Measurements from ENCODE around the gene OXSR1. TPM values are rescaled to one million over a fixed set of nuclear protein-coding genes. Genes with fewer than 3 reads are reported as not detected.

Gene OXSR1
- total and polyA plus RNA-seq, 2 of the 13 experiments (the other 11 are each of a cell fraction or from before 2014, with no cell fraction given) = 27.4 to 32.6 TPM

DNA sequence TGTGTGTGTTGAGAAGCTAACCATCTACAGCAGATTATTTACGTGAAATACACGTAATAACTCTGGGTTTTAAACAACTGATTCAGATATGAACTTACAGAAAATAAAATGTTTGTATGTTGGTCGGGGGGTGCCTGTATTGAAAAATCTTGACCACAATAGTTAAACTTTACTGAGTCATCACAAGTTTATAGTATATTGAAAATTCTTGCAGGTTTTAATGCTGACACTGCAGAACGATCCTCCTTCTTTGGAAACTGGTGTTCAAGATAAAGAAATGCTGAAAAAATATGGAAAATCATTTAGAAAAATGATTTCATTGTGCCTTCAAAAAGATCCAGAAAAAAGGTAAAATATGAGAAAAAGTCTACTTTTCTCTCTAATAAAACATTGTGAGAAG is 59.0 kb downstream of the OXSR1 start:
- Histone ChIP-seq H3K79me2 (ENCODE audit: insufficient read depth, low read length) (no peaks in the 10 kb centered on the region), H2AFZ (ENCODE audit: low read length) (no peak overlapping the region), H3K4me1 (ENCODE audit: insufficient read depth, low read length) (no peaks in the 10 kb centered on the region), H3K4me3 (replicated peaks in 1 of 3; ENCODE audit: insufficient read depth in 1 of 3, low read depth in 2 of 3, low read length in 3 of 3) (no peak overlapping the region), H3K9ac (ENCODE audit: insufficient read depth, low read depth, low read length) (no peak overlapping the region), H3K27ac (ENCODE audit: extremely low read length, insufficient read depth, low read length) (no peak overlapping the region), H3K4me2 (ENCODE audit: low read depth, low read length) (no peak overlapping the region), H4K20me1 (ENCODE audit: insufficient read depth, low read length) (no peaks in the 10 kb centered on the region; the same call in 1 of the 2 replicates), H3K36me3 (replicated peaks in 1 of 2; ENCODE audit: control insufficient read depth in 1 of 2, insufficient read depth in 2 of 2, low read length in 2 of 2) (peaks cover 9 to 36% of the 10 kb centered on the region in 2 experiments), H3K27me3 (ENCODE audit: control insufficient read depth in 1 of 2, insufficient read depth in 2 of 2, low read length in 2 of 2) (no peaks in the 10 kb centered on the region), H3K9me3 (ENCODE audit: low read length) (no peaks in the 10 kb centered on the region)
- CTCF ChIA-PET (ENCODE audit: low intra/inter-chr PET ratio, low total read pairs) = no interaction called here
- DNase-seq (ENCODE audit: low spot score) (no peak), ATAC-seq (no peak), FAIRE-seq (no peak)
- intact Hi-C loops (cut with micrococcal nuclease; ENCODE audit: unreplicated experiment) (no loop called here), in situ Hi-C loops (cut with HindIII; ENCODE audit: extremely low pct_ligation_motif_present, low pct_unique_long_range_greater_than_20kb) (no loop called here)
- no peak for TF ChIP-seq ATF7 (IDR thresholded peaks at IDR 0.05)
- no peak for TF ChIP-seq ATF7 (CRISPR knock-in tag; IDR thresholded peaks at IDR 0.05)
- peak; percentile 96 for TF ChIP-seq MAFF (IDR thresholded peaks at IDR 0.05; ENCODE audit: low read depth, low read length)
- TF ChIP-seq MAFK (conservative IDR thresholded peaks at IDR 0.05 in 1 of 2, IDR thresholded peaks at IDR 0.05 in 1 of 2; ENCODE audit: low read length in 2 of 2) = peak; percentile 91 to 97
- 94% methylated on average over 4 of the region's 4 CpGs for WGBS (ENCODE audit: low lambda C conversion rate)
- POLR2A ChIA-PET = no interaction called here
- BruUV-seq (replicated peaks) = no TSS peak

DNA sequence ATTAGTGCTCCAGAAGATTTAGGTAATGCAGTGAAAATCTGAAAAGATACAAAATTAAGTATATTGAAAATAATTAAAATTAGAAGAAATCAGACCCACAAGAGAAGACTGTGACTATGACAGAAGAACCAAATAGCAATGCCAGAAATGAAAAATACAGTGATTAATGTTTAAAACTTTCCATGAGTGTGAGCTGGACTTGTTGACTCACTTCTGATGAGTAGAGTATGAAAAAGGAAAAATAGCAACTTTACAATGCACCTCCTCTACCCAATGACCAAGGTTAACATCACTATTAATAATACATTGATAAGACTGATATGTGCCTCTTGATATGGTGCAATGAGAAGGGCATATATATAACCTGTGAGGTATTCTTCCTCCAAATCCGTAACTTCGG is 60.9 kb downstream of the OXSR1 start:
- ChIA-PET POLR2A (no interaction called here), CTCF (ENCODE audit: low intra/inter-chr PET ratio, low total read pairs) (no interaction called here)
- ATAC-seq = no peak
- Histone ChIP-seq H3K27ac (ENCODE audit: extremely low read length, insufficient read depth, low read length) (no peak overlapping the region), H4K20me1 (ENCODE audit: insufficient read depth, low read length) (no peaks in the 10 kb centered on the region; the same call in 1 of the 2 replicates), H3K4me2 (ENCODE audit: low read depth, low read length) (no peak overlapping the region), H3K36me3 (replicated peaks in 1 of 2; ENCODE audit: control insufficient read depth in 1 of 2, insufficient read depth in 2 of 2, low read length in 2 of 2) (peaks cover 9 to 44% of the 10 kb centered on the region in 2 experiments), H3K4me3 (replicated peaks in 1 of 3; ENCODE audit: insufficient read depth in 1 of 3, low read depth in 2 of 3, low read length in 3 of 3) (no peak overlapping the region), H3K79me2 (ENCODE audit: insufficient read depth, low read length) (no peaks in the 10 kb centered on the region), H3K4me1 (ENCODE audit: insufficient read depth, low read length) (no peaks in the 10 kb centered on the region), H3K27me3 (ENCODE audit: control insufficient read depth in 1 of 2, insufficient read depth in 2 of 2, low read length in 2 of 2) (no peaks in the 10 kb centered on the region), H3K9ac (ENCODE audit: insufficient read depth, low read depth, low read length) (no peak overlapping the region), H3K9me3 (ENCODE audit: low read length) (no peaks in the 10 kb centered on the region), H2AFZ (ENCODE audit: low read length) (no peak overlapping the region)
- TF ChIP-seq ZNF430 (CRISPR knock-in tag; IDR thresholded peaks at IDR 0.05) = no peak
- TF ChIP-seq KMT2A (CRISPR knock-in tag; IDR thresholded peaks at IDR 0.05) = no peak
- no peak for TF ChIP-seq SNRNP70 (IDR thresholded peaks at IDR 0.05; ENCODE audit: low read depth, low read length)
- TF ChIP-seq ZNF33A (CRISPR knock-in tag; IDR thresholded peaks at IDR 0.05; ENCODE audit: borderline replicate concordance) = no peak
- TF ChIP-seq FOXP1 (IDR thresholded peaks at IDR 0.05) = no peak
- TF ChIP-seq FOXP1 (CRISPR knock-in tag; IDR thresholded peaks at IDR 0.05) = no peak
- TF ChIP-seq HNRNPLL (IDR thresholded peaks at IDR 0.05; ENCODE audit: low read depth, low read length, poor library complexity, severe bottlenecking) = no peak
- no peak for TF ChIP-seq HOMEZ (CRISPR knock-in tag; IDR thresholded peaks at IDR 0.05; ENCODE audit: low read depth)
- TF ChIP-seq RARA (CRISPR knock-in tag; IDR thresholded peaks at IDR 0.05) = no peak
- TF ChIP-seq BORCS8-MEF2B (CRISPR knock-in tag; IDR thresholded peaks at IDR 0.05) = no peak
- intact Hi-C loops (cut with micrococcal nuclease; ENCODE audit: unreplicated experiment) (no loop called here), in situ Hi-C loops (cut with HindIII; ENCODE audit: extremely low pct_ligation_motif_present, low pct_unique_long_range_greater_than_20kb) (no loop called here)
- TSS peak; percentile 33 for BruUV-seq (replicated peaks)
- DNase-seq (ENCODE audit: low spot score) = no peak
- no peak for FAIRE-seq
- 94% methylated on average over 2 of the region's 2 CpGs for whole genome bisulfite sequencing (ENCODE audit: low lambda C conversion rate)
